RWPE1 (cell line): Measurements from ENCODE around the gene TMEM272.

Source experiments
- CTCF ChIA-PET: fragments of 350-600 bp; sonication (Branson Sonifier 250); formaldehyde crosslinking; extraction: SDS; loops from one replicate; lab custom pipeline; 2021; lab: Yijun Ruan, JAX
- POLR2A ChIA-PET: fragments of 400-600 bp; formaldehyde crosslinking; extraction: SDS; loops from one replicate; lab custom pipeline; 2020; ENCODE audit warnings: antibody characterized with exemption; ENCODE audit not compliant: low non-redundant PET; lab: Yijun Ruan, JAX
- DNase-seq: peaks from one replicate; pipeline ENCODE4 v3.0.0; 2012; ENCODE audit warnings: low spot score
- H3K27ac ChIP-seq: fragments of 450-650 bp; 2 replicates; pipeline ENCODE4 v1.5.1; 2017
- TF ChIP-seq, protein P1 (sequence below): fragments of 450-650 bp; conservative IDR thresholded peaks from 2 replicates; pipeline ENCODE4 v1.5.1; 2017; ENCODE audit warnings: low read depth, mild to moderate bottlenecking

The TMEM272 gene

DNA sequence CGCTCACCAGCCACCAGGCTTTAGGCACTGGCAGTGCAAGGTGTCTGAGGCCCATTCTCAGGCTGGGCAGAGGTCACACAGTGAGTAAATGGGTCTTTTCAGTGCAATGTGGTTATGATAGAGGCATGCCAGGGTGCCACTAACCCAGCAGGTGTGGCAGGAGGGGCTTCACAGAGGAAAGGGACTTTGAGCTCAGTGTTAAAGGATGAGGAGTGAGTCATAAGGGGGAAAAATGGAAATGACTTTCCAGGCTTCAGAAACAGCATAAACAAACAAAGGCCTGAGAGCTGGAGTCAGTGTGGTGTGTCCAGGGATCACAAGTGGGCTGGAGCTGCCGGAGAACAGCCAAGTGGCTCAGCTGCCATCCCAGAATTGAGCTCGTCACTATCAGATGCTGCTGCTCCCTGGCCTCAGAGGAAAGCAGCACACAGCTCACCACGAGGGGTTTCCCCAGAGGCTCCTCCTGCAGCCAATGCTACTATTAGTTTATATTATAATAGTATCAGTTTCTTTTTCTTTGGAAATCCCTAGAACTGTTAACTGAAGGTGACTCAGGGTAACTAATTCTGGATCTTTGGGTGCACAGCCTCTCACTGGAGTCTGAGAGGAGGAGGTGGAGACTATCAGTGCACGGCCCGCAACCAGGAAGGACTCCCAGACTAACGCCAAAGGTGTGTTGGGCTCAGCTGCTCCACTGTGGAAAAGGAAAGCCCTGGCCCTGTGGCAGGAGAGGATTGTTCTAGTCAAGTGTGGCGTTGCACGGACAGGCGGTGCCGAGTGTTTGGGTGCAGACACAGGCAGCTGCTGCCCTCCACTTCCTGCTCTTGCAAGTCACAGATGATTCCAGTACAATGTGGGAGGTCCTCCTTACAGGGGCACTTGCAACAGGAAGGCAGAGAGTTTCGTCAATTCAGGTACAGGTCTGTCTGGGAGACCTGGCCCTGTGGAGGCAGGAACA, 80.5 kb downstream of the TMEM272 start:
- CTCF ChIA-PET, result interaction anchor here (0.5 kb wide), 1 partner anchor 29 kb away, joined by 4 read pairs; no protein-coding TSS in a partner anchor
- H3K27ac ChIP-seq, result peak overlapping the region; percentile 8
- no peak for DNase-seq
- TF ChIP-seq, protein P1, sequence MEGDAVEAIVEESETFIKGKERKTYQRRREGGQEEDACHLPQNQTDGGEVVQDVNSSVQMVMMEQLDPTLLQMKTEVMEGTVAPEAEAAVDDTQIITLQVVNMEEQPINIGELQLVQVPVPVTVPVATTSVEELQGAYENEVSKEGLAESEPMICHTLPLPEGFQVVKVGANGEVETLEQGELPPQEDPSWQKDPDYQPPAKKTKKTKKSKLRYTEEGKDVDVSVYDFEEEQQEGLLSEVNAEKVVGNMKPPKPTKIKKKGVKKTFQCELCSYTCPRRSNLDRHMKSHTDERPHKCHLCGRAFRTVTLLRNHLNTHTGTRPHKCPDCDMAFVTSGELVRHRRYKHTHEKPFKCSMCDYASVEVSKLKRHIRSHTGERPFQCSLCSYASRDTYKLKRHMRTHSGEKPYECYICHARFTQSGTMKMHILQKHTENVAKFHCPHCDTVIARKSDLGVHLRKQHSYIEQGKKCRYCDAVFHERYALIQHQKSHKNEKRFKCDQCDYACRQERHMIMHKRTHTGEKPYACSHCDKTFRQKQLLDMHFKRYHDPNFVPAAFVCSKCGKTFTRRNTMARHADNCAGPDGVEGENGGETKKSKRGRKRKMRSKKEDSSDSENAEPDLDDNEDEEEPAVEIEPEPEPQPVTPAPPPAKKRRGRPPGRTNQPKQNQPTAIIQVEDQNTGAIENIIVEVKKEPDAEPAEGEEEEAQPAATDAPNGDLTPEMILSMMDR, result no peak
- POLR2A ChIA-PET, result no interaction called here

DNA sequence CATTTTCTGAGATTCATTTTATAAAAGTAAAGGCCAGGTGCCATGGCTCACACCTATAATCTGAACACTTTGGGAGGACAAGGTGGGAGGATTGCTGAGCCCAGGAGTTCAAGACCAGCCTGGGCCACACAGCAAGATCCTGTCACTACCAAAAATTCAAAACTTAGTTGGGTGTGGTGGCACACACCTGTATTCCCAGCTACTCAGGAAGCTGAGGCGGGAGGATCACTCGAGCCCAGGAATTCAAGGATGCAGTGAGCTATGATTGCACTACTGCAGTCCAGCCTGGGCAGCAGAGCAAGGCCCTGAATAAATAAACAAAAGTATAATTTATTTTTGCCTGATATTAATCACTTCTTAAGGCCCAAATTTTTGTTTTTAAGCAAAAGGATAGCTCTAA, 81.5 kb downstream of the TMEM272 start:
- no peak overlapping the region for H3K27ac ChIP-seq
- TF ChIP-seq, protein P1, result no peak
- ChIA-PET CTCF (no interaction called here), POLR2A (no interaction called here)
- no peak for DNase-seq
